Measurements from ENCODE around the gene SPATS2. TPM values are rescaled to one million over a fixed set of nuclear protein-coding genes. Genes with fewer than 3 reads are reported as not detected.

Gene SPATS2
- total RNA-seq, 1 experiment from 2014 or later = 43.1 TPM

- no peak for DNase-seq
- no peaks in the 10 kb centered on the region for H3K27me3 Mint-ChIP-seq (ENCODE audit: insufficient read depth, unreplicated experiment)
- H3K36me3 Mint-ChIP-seq (ENCODE audit: insufficient read depth, unreplicated experiment) = peaks cover 5% of the 10 kb centered on the region
- no peaks in the 10 kb centered on the region for H3K9me3 ChIP-seq
- H3K4me1 Mint-ChIP-seq (ENCODE audit: low read depth, unreplicated experiment) = peaks cover 33% of the 10 kb centered on the region
- TF ChIP-seq, protein P1, sequence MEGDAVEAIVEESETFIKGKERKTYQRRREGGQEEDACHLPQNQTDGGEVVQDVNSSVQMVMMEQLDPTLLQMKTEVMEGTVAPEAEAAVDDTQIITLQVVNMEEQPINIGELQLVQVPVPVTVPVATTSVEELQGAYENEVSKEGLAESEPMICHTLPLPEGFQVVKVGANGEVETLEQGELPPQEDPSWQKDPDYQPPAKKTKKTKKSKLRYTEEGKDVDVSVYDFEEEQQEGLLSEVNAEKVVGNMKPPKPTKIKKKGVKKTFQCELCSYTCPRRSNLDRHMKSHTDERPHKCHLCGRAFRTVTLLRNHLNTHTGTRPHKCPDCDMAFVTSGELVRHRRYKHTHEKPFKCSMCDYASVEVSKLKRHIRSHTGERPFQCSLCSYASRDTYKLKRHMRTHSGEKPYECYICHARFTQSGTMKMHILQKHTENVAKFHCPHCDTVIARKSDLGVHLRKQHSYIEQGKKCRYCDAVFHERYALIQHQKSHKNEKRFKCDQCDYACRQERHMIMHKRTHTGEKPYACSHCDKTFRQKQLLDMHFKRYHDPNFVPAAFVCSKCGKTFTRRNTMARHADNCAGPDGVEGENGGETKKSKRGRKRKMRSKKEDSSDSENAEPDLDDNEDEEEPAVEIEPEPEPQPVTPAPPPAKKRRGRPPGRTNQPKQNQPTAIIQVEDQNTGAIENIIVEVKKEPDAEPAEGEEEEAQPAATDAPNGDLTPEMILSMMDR (IDR thresholded peaks at IDR 0.05; ENCODE audit: insufficient read depth in 1 of 2, low read depth in 1 of 2, low read length in 1 of 2, severe bottlenecking in 1 of 2, unreplicated experiment in 1 of 2) = no peak
- intact Hi-C loops (cut with micrococcal nuclease; ENCODE audit: unreplicated experiment) = no loop called here
- H3K27me3 ChIP-seq (replicated peaks; ENCODE audit: control insufficient read depth, insufficient read depth, low read length) = no peaks in the 10 kb centered on the region
- ChIA-PET POLR2A (no interaction called here), CTCF (interaction anchor here (0.9 kb wide), 1 partner anchor 52 kb away, joined by 4 read pairs; no protein-coding TSS in a partner anchor)
- H3K36me3 ChIP-seq (ENCODE audit: control insufficient read depth, insufficient read depth, low read length) = no peaks in the 10 kb centered on the region
- no peaks in the 10 kb centered on the region for H3K9me3 Mint-ChIP-seq (ENCODE audit: unreplicated experiment)
- peaks cover 12% of the 10 kb centered on the region; the same call in 1 of the 2 replicates for H3K4me1 ChIP-seq
- H3K27ac Mint-ChIP-seq (ENCODE audit: unreplicated experiment) = peak overlapping the region; percentile 6
- no peak overlapping the region for H3K4me3 Mint-ChIP-seq (ENCODE audit: unreplicated experiment)
- no TSS peak for BruUV-seq (replicated peaks)
- H3K4me3 ChIP-seq (ENCODE audit: low read depth, low read length) = no peak overlapping the region
Measured at GRCh38 chr12:49400304-49400703, 33.0 kb downstream of the SPATS2 start.

GRCh38 chr12:49403971-49404450, 36.7 kb downstream of the SPATS2 start:
- H3K4me1 Mint-ChIP-seq (ENCODE audit: low read depth, unreplicated experiment) = peaks cover 29% of the 10 kb centered on the region
- H3K9me3 Mint-ChIP-seq (ENCODE audit: unreplicated experiment) = no peaks in the 10 kb centered on the region
- POLR2A ChIA-PET = no interaction called here
- Histone ChIP-seq H3K4me1 (peaks cover 12% of the 10 kb centered on the region; the same call in 1 of the 2 replicates), H3K36me3 (ENCODE audit: control insufficient read depth, insufficient read depth, low read length) (no peaks in the 10 kb centered on the region), H3K27me3 (replicated peaks; ENCODE audit: control insufficient read depth, insufficient read depth, low read length) (no peaks in the 10 kb centered on the region), H3K4me3 (ENCODE audit: low read depth, low read length) (no peak overlapping the region), H3K9me3 (no peaks in the 10 kb centered on the region)
- TF ChIP-seq, protein P1 (IDR thresholded peaks at IDR 0.05; ENCODE audit: insufficient read depth in 1 of 2, low read depth in 1 of 2, low read length in 1 of 2, severe bottlenecking in 1 of 2, unreplicated experiment in 1 of 2) = no peak
- H3K27ac Mint-ChIP-seq (ENCODE audit: unreplicated experiment) = no peak overlapping the region
- no peak for DNase-seq
- H3K27me3 Mint-ChIP-seq (ENCODE audit: insufficient read depth, unreplicated experiment) = no peaks in the 10 kb centered on the region
- peaks cover 5% of the 10 kb centered on the region for H3K36me3 Mint-ChIP-seq (ENCODE audit: insufficient read depth, unreplicated experiment)
- BruUV-seq (replicated peaks) = no TSS peak
- H3K4me3 Mint-ChIP-seq (ENCODE audit: unreplicated experiment) = no peak overlapping the region
- CTCF ChIA-PET = interaction anchor here (0.7 kb wide), 1 partner anchor 37 kb away, joined by 3 read pairs; the partner anchor contains the start of gene SPATS2
- intact Hi-C loops (cut with micrococcal nuclease; ENCODE audit: unreplicated experiment) = no loop called here

DNA sequence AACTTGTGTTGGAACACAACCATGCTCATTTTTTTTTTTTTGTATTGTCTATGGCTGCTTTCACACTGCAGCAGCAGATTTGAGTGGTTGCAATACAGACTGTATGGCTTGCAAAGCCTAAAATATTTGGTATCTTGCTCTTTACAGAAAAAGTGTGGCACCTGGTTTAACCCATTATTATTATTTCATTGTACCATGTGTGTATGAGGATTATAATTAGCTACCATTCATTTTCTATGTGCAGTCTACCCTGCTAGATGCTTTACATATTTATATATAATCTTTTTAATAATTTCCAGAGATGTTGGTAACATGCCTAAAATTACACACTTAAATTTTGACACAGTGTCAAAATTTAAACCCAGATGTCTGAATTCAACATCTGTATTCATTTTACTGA, 37.7 kb downstream of the SPATS2 start:
- Histone ChIP-seq H3K9me3 (no peaks in the 10 kb centered on the region), H3K36me3 (ENCODE audit: control insufficient read depth, insufficient read depth, low read length) (no peaks in the 10 kb centered on the region), H3K4me1 (peaks cover 12% of the 10 kb centered on the region; the same call in 1 of the 2 replicates), H3K27me3 (replicated peaks; ENCODE audit: control insufficient read depth, insufficient read depth, low read length) (no peaks in the 10 kb centered on the region), H3K4me3 (ENCODE audit: low read depth, low read length) (no peak overlapping the region)
- BruUV-seq (replicated peaks) = no TSS peak
- Mint-ChIP-seq H3K27ac (ENCODE audit: unreplicated experiment) (no peak overlapping the region), H3K4me3 (ENCODE audit: unreplicated experiment) (no peak overlapping the region), H3K36me3 (ENCODE audit: insufficient read depth, unreplicated experiment) (peaks cover 5% of the 10 kb centered on the region), H3K9me3 (ENCODE audit: unreplicated experiment) (no peaks in the 10 kb centered on the region), H3K4me1 (ENCODE audit: low read depth, unreplicated experiment) (peaks cover 29% of the 10 kb centered on the region), H3K27me3 (ENCODE audit: insufficient read depth, unreplicated experiment) (no peaks in the 10 kb centered on the region)
- CTCF ChIA-PET = no interaction called here
- TF ChIP-seq, protein P1 (IDR thresholded peaks at IDR 0.05; ENCODE audit: insufficient read depth in 1 of 2, low read depth in 1 of 2, low read length in 1 of 2, severe bottlenecking in 1 of 2, unreplicated experiment in 1 of 2) = no peak
- DNase-seq = no peak
- POLR2A ChIA-PET = no interaction called here
- intact Hi-C loops (cut with micrococcal nuclease; ENCODE audit: unreplicated experiment) = no loop called here
